WI38 (cell line): ENCODE results near the gene LYZ.

Experiments used
- H3K4me3 ChIP-seq: 2 replicates; pipeline ENCODE4 v1.5.1; 2011; ENCODE audit warnings: low read depth, mild to moderate bottlenecking, control low read depth, low read length
- TF ChIP-seq, protein P1 (sequence below): IDR thresholded peaks from 2 replicates; pipeline ENCODE4 v1.5.1; 2012; ENCODE audit warnings: low read depth, mild to moderate bottlenecking, control low read depth, low read length

The LYZ gene

GRCh38 chr12:69339999-69340398, 8.2 kb upstream of the LYZ start:
- TF ChIP-seq, protein P1, sequence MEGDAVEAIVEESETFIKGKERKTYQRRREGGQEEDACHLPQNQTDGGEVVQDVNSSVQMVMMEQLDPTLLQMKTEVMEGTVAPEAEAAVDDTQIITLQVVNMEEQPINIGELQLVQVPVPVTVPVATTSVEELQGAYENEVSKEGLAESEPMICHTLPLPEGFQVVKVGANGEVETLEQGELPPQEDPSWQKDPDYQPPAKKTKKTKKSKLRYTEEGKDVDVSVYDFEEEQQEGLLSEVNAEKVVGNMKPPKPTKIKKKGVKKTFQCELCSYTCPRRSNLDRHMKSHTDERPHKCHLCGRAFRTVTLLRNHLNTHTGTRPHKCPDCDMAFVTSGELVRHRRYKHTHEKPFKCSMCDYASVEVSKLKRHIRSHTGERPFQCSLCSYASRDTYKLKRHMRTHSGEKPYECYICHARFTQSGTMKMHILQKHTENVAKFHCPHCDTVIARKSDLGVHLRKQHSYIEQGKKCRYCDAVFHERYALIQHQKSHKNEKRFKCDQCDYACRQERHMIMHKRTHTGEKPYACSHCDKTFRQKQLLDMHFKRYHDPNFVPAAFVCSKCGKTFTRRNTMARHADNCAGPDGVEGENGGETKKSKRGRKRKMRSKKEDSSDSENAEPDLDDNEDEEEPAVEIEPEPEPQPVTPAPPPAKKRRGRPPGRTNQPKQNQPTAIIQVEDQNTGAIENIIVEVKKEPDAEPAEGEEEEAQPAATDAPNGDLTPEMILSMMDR: no peak
- H3K4me3 ChIP-seq: no peak overlapping the region

GRCh38 chr12:69341328-69341727, 6.9 kb upstream of the LYZ start:
- H3K4me3 ChIP-seq: no peak overlapping the region
- TF ChIP-seq, protein P1: no peak

- H3K4me3 ChIP-seq: no peak overlapping the region
- TF ChIP-seq, protein P1: no peak
Measured at GRCh38 chr12:69342421-69342820, 5.8 kb upstream of the LYZ start.

- TF ChIP-seq, protein P1: no peak
- H3K4me3 ChIP-seq: no peak overlapping the region
Measured at GRCh38 chr12:69343357-69343756, 4.8 kb upstream of the LYZ start.

GRCh38 chr12:69343885-69344612, 4.1 kb upstream of the LYZ start:
- H3K4me3 ChIP-seq: no peak overlapping the region
- TF ChIP-seq, protein P1: no peak

- TF ChIP-seq, protein P1: no peak
Measured at GRCh38 chr12:69345077-69345476, 3.1 kb upstream of the LYZ start.

DNA sequence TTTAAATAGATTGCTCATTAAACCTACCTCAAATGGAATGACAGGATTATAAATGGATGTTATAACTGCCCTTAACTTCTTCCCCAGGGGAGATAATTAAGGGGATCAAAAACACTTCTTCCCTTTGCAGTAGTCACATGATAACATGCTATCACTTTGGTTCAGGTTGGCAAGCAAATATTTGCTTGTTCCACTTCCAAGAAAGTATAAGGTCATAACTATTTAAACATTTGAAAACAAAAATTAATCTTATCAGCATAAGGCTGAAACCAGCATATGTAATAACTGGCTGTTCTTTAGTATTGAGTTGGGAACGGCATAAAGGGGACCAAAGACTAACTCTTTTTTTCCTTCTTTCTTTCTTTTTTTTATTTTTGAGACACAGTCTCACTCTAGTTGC, 2.4 kb upstream of the LYZ start:
- TF ChIP-seq, protein P1: no peak
- H3K4me3 ChIP-seq: no peak overlapping the region

More at GRCh38 chr12:69345077-69345476, 3.1 kb upstream of the LYZ start:
- no peak overlapping the region for H3K4me3 ChIP-seq
